Stimulated activated CD4-positive, alpha-beta T cell treated with anti-CD3 and anti-CD28 coated beads, Interleukin-2, amount 100 ng/mL, for 24 hours (primary cell): ENCODE measurements around the gene LCN2.
"Not testable (repeated sequence)": the region's sequence is repeated elsewhere in the genome, so short reads cannot be mapped to it uniquely, and the experiment has no call there.

Source experiments
- DNase-seq, 2 donors: peaks; one replicate each; pipeline ENCODE4 v3.0.0-alpha.2; 2020

LCN2 gene

GRCh38 chr9:128149001-128149701, at the start of gene LCN2:
Gene LCN2, plus strand, starts transcription at chr9:128149453. Its CDS starts 73 bp downstream, at chr9:128149526.
- no peak for DNase-seq

GRCh38 chr9:128099932-128100491, 49.2 kb upstream of the LCN2 start:
- no peak for DNase-seq

- DNase-seq, result no peak
Measured at GRCh38 chr9:128100581-128100980, 48.7 kb upstream of the LCN2 start.

- DNase-seq, result no peak
Measured at GRCh38 chr9:128101231-128101661, 48.0 kb upstream of the LCN2 start.

GRCh38 chr9:128101690-128102089, 47.6 kb upstream of the LCN2 start:
- DNase-seq, result no peak

GRCh38 chr9:128102196-128102595, 47.1 kb upstream of the LCN2 start:
- no peak for DNase-seq

- DNase-seq, result no peak
Measured at GRCh38 chr9:128102861-128103588, 46.2 kb upstream of the LCN2 start.

- DNase-seq, result peak in 1 of 2 donors; percentile 46
Measured at GRCh38 chr9:128103589-128103962, 45.7 kb upstream of the LCN2 start.

- DNase-seq, result no peak
Measured at GRCh38 chr9:128104171-128104618, 45.1 kb upstream of the LCN2 start.

- DNase-seq, result no peak
Measured at GRCh38 chr9:128105538-128106175, 43.6 kb upstream of the LCN2 start.

GRCh38 chr9:128106181-128106939, 42.9 kb upstream of the LCN2 start:
- no peak for DNase-seq

GRCh38 chr9:128106940-128107467, 42.2 kb upstream of the LCN2 start:
- DNase-seq, result no peak

- no peak for DNase-seq
Measured at GRCh38 chr9:128107468-128108268, 41.6 kb upstream of the LCN2 start.

- DNase-seq, result no peak
Measured at GRCh38 chr9:128108269-128109049, 40.8 kb upstream of the LCN2 start.

- no peak for DNase-seq
Measured at GRCh38 chr9:128109050-128109709, 40.1 kb upstream of the LCN2 start.

GRCh38 chr9:128111726-128112125, 37.5 kb upstream of the LCN2 start:
- not testable (repeated sequence) for DNase-seq

- DNase-seq, result no peak
Measured at GRCh38 chr9:128113526-128114325, 35.5 kb upstream of the LCN2 start.

- DNase-seq, result no peak
Measured at GRCh38 chr9:128114326-128115186, 34.7 kb upstream of the LCN2 start.
